OCI-LY3 (cell line): ENCODE results near the gene OR11H7.

ENCODE experiments used
- EZH2phosphoT487 ChIP-seq: fragments of 200-600 bp; shearing (Covaris generic); IDR thresholded peaks from 2 replicates; pipeline ENCODE4 v1.6.1; 2018; ENCODE audit warnings: antibody characterized with exemption, mixed run types, low read depth
- TF ChIP-seq, protein P1 (sequence below): fragments of 200-600, 300-600 bp; sonication (generic); IDR thresholded peaks from 2 replicates; pipeline ENCODE4 v1.5.1; 2014; ENCODE audit warnings: antibody characterized with exemption, low read length, low read depth

DNA sequence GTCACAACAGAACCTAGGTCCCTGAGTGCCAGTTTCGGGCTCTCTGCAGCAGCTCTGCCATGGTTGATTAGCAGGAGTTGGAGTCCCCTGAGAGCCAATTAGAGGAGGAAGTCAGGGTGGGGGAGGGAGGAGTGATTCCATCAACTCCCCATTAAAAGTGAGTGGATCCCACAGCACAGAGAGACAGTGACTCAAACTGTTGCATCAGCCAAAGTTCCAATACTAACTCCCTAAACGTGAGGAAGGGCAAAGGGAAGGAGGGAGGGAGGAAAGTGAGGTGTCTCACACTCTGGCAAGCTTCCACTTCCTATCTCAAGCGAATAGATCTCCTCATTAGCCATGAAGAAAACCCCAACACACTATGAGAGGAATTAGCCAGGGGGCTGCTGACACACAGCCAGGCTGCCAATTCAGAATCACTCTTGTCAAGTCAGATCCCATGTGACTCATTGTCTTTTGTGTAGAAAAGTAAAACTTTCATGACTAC, 33.9 kb downstream of the OR11H7 start:
- TF ChIP-seq, protein P1, sequence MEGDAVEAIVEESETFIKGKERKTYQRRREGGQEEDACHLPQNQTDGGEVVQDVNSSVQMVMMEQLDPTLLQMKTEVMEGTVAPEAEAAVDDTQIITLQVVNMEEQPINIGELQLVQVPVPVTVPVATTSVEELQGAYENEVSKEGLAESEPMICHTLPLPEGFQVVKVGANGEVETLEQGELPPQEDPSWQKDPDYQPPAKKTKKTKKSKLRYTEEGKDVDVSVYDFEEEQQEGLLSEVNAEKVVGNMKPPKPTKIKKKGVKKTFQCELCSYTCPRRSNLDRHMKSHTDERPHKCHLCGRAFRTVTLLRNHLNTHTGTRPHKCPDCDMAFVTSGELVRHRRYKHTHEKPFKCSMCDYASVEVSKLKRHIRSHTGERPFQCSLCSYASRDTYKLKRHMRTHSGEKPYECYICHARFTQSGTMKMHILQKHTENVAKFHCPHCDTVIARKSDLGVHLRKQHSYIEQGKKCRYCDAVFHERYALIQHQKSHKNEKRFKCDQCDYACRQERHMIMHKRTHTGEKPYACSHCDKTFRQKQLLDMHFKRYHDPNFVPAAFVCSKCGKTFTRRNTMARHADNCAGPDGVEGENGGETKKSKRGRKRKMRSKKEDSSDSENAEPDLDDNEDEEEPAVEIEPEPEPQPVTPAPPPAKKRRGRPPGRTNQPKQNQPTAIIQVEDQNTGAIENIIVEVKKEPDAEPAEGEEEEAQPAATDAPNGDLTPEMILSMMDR = no peak
- no peak for TF ChIP-seq EZH2phosphoT487
